Naive thymus-derived CD8-positive, alpha-beta T cell (primary cell): ENCODE data around the gene BDKRB2. TPM values are rescaled to one million over a fixed set of nuclear protein-coding genes. Genes with fewer than 3 reads are reported as not detected.

Experiments
- ATAC-seq, 2 donors: fragments of 150-1000 bp; cut with Tn5 transposase in 1 of 2; sonication (Bioruptor Pico), chemical (Tn5 transposase) in 1 of 2; 1 replicate in 1 of 2; 2 replicates in 1 of 2; pipeline ENCODE4 v1.10.0; 2021; ENCODE audit warnings: mild to moderate bottlenecking in 2 of 2, moderate library complexity in 2 of 2
- POLR2A ChIA-PET: fragments of 350-600 bp; sonication (Branson Sonifier 250); formaldehyde crosslinking; loops from one replicate; lab custom pipeline; 2021; ENCODE audit warnings: antibody characterized with exemption; lab: Charles Lee
- DNase-seq, 10 donors: peaks; one replicate each; pipeline versions ENCODE4 v3.0.0 to v3.0.0-alpha.2; 2020 to 2022
- H3K27ac Mint-ChIP-seq, 10 donors: one replicate each; pipeline ENCODE4 v1.8.0; 2020 to 2022; ENCODE audit warnings: mild to moderate bottlenecking in 10 of 10, mixed read lengths in 10 of 10, moderate library complexity in 4 of 10, inconsistent platforms in 1 of 10
- H3K27me3 Mint-ChIP-seq, 5 donors: one replicate each; pipeline ENCODE4 v1.8.0; 2021 to 2022; ENCODE audit warnings: mixed read lengths in 5 of 5
- H3K36me3 Mint-ChIP-seq, 3 donors: one replicate each; pipeline ENCODE4 v1.8.0; 2020 to 2022; ENCODE audit warnings: mixed read lengths in 3 of 3, mild to moderate bottlenecking in 2 of 3, inconsistent platforms in 1 of 3
- H3K4me1 Mint-ChIP-seq, 4 donors: one replicate each; pipeline ENCODE4 v1.8.0; 2021 to 2022; ENCODE audit warnings: mixed read lengths in 4 of 4
- H3K4me3 Mint-ChIP-seq, 10 donors: one replicate each; pipeline ENCODE4 v1.8.0; 2020 to 2022; ENCODE audit warnings: mild to moderate bottlenecking in 10 of 10, mixed read lengths in 10 of 10, moderate library complexity in 6 of 10, inconsistent platforms in 1 of 10
- H3K9me3 Mint-ChIP-seq, 9 donors: one replicate each; pipeline ENCODE4 v1.8.0; 2020 to 2022; ENCODE audit warnings: mixed read lengths in 9 of 9, mild to moderate bottlenecking in 3 of 9, inconsistent platforms in 1 of 9, moderate library complexity in 1 of 9
- polyA plus RNA-seq, 3 donors: library from polyadenylated mRNA; unstranded; fragments of 300-500 nt; fragmentation: Illumina TruSeq; gene quantifications; one replicate each; pipeline ENCODE4 v1.2.3, GENCODE V29; 2021
- total RNA-seq, 8 experiments: library from RNA in 2 of 8; stranded (reverse) in 2 of 8; gene quantifications; one replicate each; pipeline ENCODE4 v1.2.3 and lab custom pipeline; 2021 to 2026

BDKRB2 gene
- total and polyA plus RNA-seq, 5 experiments from 2014 or later: not detected

- Mint-ChIP-seq H3K36me3 (peaks cover 0 to 4% (median 0%) of the 10 kb centered on the region in 3 donors), H3K27ac (no peak overlapping the region), H3K27me3 (peaks cover 26 to 59% (median 38%) of the 10 kb centered on the region in 5 donors), H3K4me1 (peaks cover 5 to 7% (median 6%) of the 10 kb centered on the region in 4 donors), H3K9me3 (peaks cover 0 to 4% (median 0%) of the 10 kb centered on the region in 9 donors), H3K4me3 (no peak overlapping the region)
- POLR2A ChIA-PET: no interaction called here
- ATAC-seq: no peak
- no peak for DNase-seq
Measured at GRCh38 chr14:96206461-96206860, 1.8 kb downstream of the BDKRB2 start.

GRCh38 chr14:96207686-96208085, 3.0 kb downstream of the BDKRB2 start:
- Mint-ChIP-seq H3K4me3 (no peak overlapping the region), H3K27ac (no peak overlapping the region), H3K4me1 (peaks cover 5 to 7% (median 5%) of the 10 kb centered on the region in 4 donors), H3K36me3 (peaks cover 0 to 14% (median 0%) of the 10 kb centered on the region in 3 donors), H3K27me3 (peaks cover 19 to 47% (median 28%) of the 10 kb centered on the region in 5 donors), H3K9me3 (peaks cover 0 to 15% (median 9%) of the 10 kb centered on the region in 9 donors)
- ATAC-seq (no peak), DNase-seq (no peak)
- POLR2A ChIA-PET: no interaction called here

DNA sequence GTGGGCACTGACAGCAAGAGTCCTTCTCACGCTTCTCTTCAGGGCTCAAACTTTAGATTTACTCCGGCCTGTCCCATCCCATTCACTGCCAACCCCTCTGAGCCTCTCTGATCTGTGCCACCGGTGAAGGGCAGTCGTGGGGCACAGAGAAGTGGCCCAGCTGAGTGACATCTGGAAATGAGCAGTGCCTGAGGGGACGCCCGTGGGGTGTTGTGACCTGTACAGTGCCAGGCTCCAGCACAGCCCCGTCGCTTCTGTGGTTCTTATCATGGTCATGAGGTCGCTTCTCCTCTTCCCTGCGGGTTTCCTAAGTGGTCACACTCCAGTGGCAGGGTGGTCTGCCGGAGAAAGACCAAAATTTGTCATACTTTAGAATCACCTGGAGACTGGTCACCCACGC, 4.1 kb downstream of the BDKRB2 start:
- peaks cover 11 to 37% (median 20%) of the 10 kb centered on the region in 5 donors for H3K27me3 Mint-ChIP-seq
- POLR2A ChIA-PET: no interaction called here
- H3K36me3 Mint-ChIP-seq: peaks cover 0 to 10% (median 0%) of the 10 kb centered on the region in 3 donors
- H3K4me3 Mint-ChIP-seq: no peak overlapping the region
- ATAC-seq: no peak
- H3K4me1 Mint-ChIP-seq: peaks cover 4 to 7% (median 5%) of the 10 kb centered on the region in 4 donors
- H3K27ac Mint-ChIP-seq: no peak overlapping the region
- H3K9me3 Mint-ChIP-seq: peaks cover 0 to 21% (median 9%) of the 10 kb centered on the region in 9 donors
- no peak for DNase-seq

DNA sequence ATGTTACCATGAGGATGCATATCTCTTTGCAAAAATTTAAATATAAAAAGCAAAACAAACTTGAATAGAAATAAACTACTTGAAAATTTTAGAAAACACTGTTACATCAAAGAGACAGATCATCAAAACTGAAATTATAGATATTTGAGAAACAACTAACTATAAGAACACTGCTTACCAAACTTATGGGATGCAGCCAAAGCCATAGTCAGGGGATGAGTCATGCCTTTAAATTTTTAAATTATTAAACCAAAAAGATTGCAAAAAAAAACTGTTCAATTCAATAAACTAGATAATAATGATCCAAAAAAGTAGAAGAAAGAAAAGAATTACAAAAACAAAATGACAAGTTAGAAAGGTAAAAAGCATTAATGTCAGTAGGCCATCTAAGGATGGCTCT, 7.5 kb downstream of the BDKRB2 start:
- Mint-ChIP-seq H3K27ac (no peak overlapping the region), H3K36me3 (peaks cover 0 to 10% (median 0%) of the 10 kb centered on the region in 3 donors), H3K9me3 (peaks cover 0 to 21% (median 9%) of the 10 kb centered on the region in 9 donors), H3K4me3 (no peak overlapping the region), H3K27me3 (peaks cover 5 to 30% (median 11%) of the 10 kb centered on the region in 5 donors), H3K4me1 (no peaks in the 10 kb centered on the region)
- ATAC-seq (no peak), DNase-seq (no peak)
- POLR2A ChIA-PET: no interaction called here

DNA sequence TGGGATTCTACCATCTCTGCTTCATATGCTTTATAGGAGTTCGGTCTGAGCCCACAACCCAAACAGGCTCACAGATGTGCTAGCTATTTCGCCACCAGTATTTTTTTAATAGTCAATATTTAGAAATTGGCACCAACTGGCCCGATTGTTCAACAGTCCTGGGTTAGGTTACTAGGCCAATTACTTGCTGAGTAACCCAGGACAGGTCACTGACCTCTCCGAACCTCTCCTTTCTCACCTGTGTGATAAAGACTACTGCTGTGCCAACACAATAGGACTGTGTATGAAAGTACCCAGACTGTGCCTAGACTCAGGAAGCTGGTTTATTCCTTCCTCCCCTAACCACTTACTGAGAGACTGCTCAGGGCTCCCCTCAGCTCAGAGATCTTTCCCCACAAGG, 8.3 kb downstream of the BDKRB2 start:
- no peak overlapping the region for H3K4me3 Mint-ChIP-seq
- ATAC-seq (no peak), DNase-seq (no peak)
- peaks cover 0 to 21% (median 9%) of the 10 kb centered on the region in 9 donors for H3K9me3 Mint-ChIP-seq
- peaks cover 0 to 10% (median 0%) of the 10 kb centered on the region in 3 donors for H3K36me3 Mint-ChIP-seq
- H3K4me1 Mint-ChIP-seq: no peaks in the 10 kb centered on the region
- H3K27me3 Mint-ChIP-seq: peaks cover 3 to 22% (median 5%) of the 10 kb centered on the region in 5 donors
- POLR2A ChIA-PET: no interaction called here
- H3K27ac Mint-ChIP-seq: peak overlapping the region in 1 of 10 donors; percentile 5

- H3K27ac Mint-ChIP-seq: no peak overlapping the region
- H3K9me3 Mint-ChIP-seq: peaks cover 0 to 21% (median 9%) of the 10 kb centered on the region in 9 donors
- H3K4me1 Mint-ChIP-seq: no peaks in the 10 kb centered on the region
- peaks cover 0 to 12% (median 5%) of the 10 kb centered on the region in 5 donors for H3K27me3 Mint-ChIP-seq
- POLR2A ChIA-PET: no interaction called here
- ATAC-seq (no peak), DNase-seq (no peak)
- H3K4me3 Mint-ChIP-seq: no peak overlapping the region
- H3K36me3 Mint-ChIP-seq: peaks cover 0 to 10% (median 0%) of the 10 kb centered on the region in 3 donors
Measured at GRCh38 chr14:96213871-96214465, 9.3 kb downstream of the BDKRB2 start.

- POLR2A ChIA-PET: no interaction called here
- Mint-ChIP-seq H3K27me3 (peaks cover 1 to 8% (median 3%) of the 10 kb centered on the region in 5 donors), H3K9me3 (peaks cover 0 to 21% (median 9%) of the 10 kb centered on the region in 9 donors), H3K4me1 (no peaks in the 10 kb centered on the region), H3K36me3 (peaks cover 0 to 10% (median 0%) of the 10 kb centered on the region in 3 donors), H3K4me3 (no peak overlapping the region), H3K27ac (no peak overlapping the region)
- ATAC-seq (no peak), DNase-seq (no peak)
Measured at GRCh38 chr14:96214793-96215192, 10.2 kb downstream of the BDKRB2 start.

DNA sequence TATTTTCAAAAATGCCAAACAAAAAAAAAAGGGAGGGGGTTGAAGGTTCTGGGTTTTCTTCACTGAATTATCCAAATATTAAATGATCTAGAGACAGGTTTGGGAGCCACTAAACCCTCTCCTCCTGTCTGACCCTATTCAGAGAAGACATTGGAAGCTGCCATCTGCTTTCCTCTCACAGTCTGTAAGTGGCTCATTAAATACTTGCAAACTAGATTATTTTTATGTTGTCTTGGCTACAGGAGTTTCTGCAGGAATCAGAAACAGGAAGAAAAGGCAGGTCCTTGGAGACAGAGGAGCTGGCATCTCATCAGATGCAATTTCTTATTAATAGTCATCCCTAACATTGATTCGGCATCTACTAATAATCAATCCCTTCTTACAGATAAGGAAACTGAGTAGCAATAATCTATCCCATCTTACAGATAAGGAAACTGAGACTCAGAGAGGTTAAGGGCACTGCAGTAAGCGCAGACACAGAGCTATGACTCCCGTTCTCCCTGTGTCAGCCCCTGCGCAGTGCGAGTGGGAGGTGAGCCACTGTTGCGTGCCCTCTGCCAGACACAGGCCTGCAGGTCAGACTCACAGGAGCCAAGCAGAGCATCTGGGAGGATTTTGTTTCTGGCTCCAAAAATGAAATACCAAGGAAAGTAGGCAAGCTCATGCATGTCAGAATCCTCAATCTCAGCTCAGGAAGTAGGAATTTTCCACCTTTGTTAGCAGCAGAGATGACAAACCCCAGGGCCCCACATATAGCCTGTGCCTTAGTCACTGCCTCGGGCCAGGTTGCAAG, 11.0 kb downstream of the BDKRB2 start:
- POLR2A ChIA-PET: interaction anchor here (0.6 kb wide), 1 partner anchor 1634 kb away, joined by 3 read pairs; no protein-coding TSS in a partner anchor
- Mint-ChIP-seq H3K27me3 (peaks cover 1 to 16% (median 6%) of the 10 kb centered on the region in 5 donors), H3K36me3 (peaks cover 0 to 10% (median 0%) of the 10 kb centered on the region in 3 donors), H3K4me3 (no peak overlapping the region), H3K9me3 (peaks cover 0 to 21% (median 9%) of the 10 kb centered on the region in 9 donors), H3K27ac (peak overlapping the region in 1 of 10 donors; percentile 30), H3K4me1 (no peaks in the 10 kb centered on the region)
- DNase-seq (no peak), ATAC-seq (no peak)

GRCh38 chr14:96216627-96217026, 12.0 kb downstream of the BDKRB2 start:
- peaks cover 0 to 17% (median 8%) of the 10 kb centered on the region in 9 donors for H3K9me3 Mint-ChIP-seq
- H3K36me3 Mint-ChIP-seq: peaks cover 0 to 10% (median 0%) of the 10 kb centered on the region in 3 donors
- no peak overlapping the region for H3K27ac Mint-ChIP-seq
- no peaks in the 10 kb centered on the region for H3K4me1 Mint-ChIP-seq
- H3K27me3 Mint-ChIP-seq: peaks cover 3 to 26% (median 15%) of the 10 kb centered on the region in 5 donors
- no peak for ATAC-seq
- no peak overlapping the region for H3K4me3 Mint-ChIP-seq
- DNase-seq: no peak
- POLR2A ChIA-PET: no interaction called here

DNA sequence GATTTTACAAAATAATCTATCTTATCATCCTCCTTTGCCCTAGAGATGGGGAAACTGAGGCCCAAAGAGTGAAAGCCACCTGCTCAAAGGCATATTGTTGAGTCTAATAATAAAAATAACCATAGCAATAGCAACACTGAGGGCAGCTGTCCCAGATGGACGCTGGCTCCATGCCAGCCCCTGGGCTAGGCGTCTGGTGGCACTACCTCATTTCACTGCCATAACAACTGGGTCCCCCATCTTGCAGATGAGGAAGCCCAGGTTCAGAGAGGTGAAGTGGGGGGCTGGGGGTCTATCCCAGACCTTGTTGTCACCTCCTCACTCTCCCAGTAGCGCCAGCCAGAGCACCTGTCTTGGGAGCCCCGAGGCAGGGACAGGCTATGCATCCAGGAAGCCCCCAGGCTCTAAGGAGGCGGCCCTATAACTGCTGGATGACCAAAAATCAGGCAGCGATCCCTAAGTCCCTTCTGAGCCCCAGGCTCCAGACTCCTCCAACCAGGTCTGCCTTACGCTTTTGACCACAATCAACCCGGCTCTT, 12.8 kb downstream of the BDKRB2 start:
- Mint-ChIP-seq H3K27me3 (peaks cover 3 to 31% (median 15%) of the 10 kb centered on the region in 5 donors), H3K4me3 (no peak overlapping the region), H3K27ac (no peak overlapping the region), H3K9me3 (peaks cover 0 to 9% (median 4%) of the 10 kb centered on the region in 9 donors), H3K4me1 (no peaks in the 10 kb centered on the region), H3K36me3 (peaks cover 0 to 2% (median 0%) of the 10 kb centered on the region in 3 donors)
- no peak for DNase-seq
- POLR2A ChIA-PET: no interaction called here
- no peak for ATAC-seq

DNA sequence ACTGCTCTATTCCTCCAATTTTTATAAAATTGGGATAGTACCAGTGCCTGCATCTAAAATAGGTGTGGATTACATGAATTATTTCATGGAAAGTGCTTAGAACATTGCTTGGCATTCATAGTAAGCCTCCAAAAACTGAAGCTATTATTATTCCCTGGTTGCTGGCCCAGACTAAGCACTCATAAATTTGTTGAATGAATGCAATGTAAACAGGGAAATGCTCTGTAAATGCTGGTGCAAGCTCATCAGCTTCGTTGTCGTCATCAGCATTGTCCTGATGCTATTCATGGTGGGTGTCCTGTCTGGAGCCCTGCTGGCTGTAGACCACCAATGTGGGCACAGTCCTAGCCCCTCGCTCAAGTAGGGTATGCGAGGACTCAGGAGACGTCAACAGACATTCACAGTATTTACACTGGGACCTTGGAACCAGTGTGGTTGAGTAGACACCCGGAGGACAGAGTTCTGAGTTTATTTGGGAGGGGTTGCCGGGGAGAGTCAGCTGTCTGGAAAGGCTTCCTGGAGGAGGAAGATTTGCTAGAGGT, 16.5 kb downstream of the BDKRB2 start:
- H3K36me3 Mint-ChIP-seq: no peaks in the 10 kb centered on the region
- ATAC-seq (no peak), DNase-seq (no peak)
- no peaks in the 10 kb centered on the region for H3K4me1 Mint-ChIP-seq
- H3K27ac Mint-ChIP-seq: no peak overlapping the region
- H3K27me3 Mint-ChIP-seq: peaks cover 3 to 37% (median 20%) of the 10 kb centered on the region in 5 donors
- H3K4me3 Mint-ChIP-seq: no peak overlapping the region
- POLR2A ChIA-PET: no interaction called here
- H3K9me3 Mint-ChIP-seq: no peaks in the 10 kb centered on the region

DNA sequence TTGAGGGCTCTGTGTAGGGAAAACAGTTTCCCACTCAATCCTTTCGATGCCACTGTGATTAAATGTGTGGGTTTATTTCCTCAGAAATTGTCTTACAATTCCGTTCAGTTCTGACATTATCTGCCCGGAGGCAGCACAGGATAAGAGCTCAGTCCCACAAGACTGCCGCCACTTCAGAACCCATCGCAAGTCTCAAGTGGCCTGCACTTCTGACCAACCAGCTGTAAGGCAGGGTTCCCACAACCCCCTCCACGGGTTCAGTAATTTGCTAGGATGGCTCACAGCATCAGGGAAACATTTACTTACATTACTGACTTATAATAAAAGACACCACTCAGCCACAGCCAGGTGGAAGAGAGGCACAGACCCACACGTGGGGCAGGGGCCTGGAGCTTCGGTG, 17.2 kb downstream of the BDKRB2 start:
- no peaks in the 10 kb centered on the region for H3K4me1 Mint-ChIP-seq
- no peak overlapping the region for H3K27ac Mint-ChIP-seq
- ATAC-seq (no peak), DNase-seq (no peak)
- H3K4me3 Mint-ChIP-seq: no peak overlapping the region
- POLR2A ChIA-PET: interaction anchor here (0.7 kb wide), 1 partner anchor 25 kb away, joined by 3 read pairs; no protein-coding TSS in a partner anchor
- peaks cover 3 to 35% (median 20%) of the 10 kb centered on the region in 5 donors for H3K27me3 Mint-ChIP-seq
- no peaks in the 10 kb centered on the region for H3K36me3 Mint-ChIP-seq
- H3K9me3 Mint-ChIP-seq: no peaks in the 10 kb centered on the region
